Stimulated activated CD4-positive, alpha-beta T cell treated with anti-CD3 and anti-CD28 coated beads, Interleukin-1b, Interleukin-23, amount 100 ng/mL, for 48 hours (primary cell): ENCODE data around the gene EEF1G.
"Not testable (repeated sequence)": the region's sequence is repeated elsewhere in the genome, so short reads cannot be mapped to it uniquely, and the experiment has no call there.

Experiments
- DNase-seq: peaks from one replicate; pipeline ENCODE4 v3.0.0-alpha.2; 2020

EEF1G gene

GRCh38 chr11:62575156-62575555 is 1.5 kb upstream of the EEF1G start:
- no peak for DNase-seq

GRCh38 chr11:62574363-62575071 is 826 bp upstream of the EEF1G start:
- DNase-seq = no peak

GRCh38 chr11:62573006-62573591 is 592 bp downstream of the EEF1G start:
- peak; percentile 20 for DNase-seq

- DNase-seq = no peak
These were observed 1.3 kb downstream of the EEF1G start for GRCh38 chr11:62572431-62572830.

- DNase-seq = not testable (repeated sequence)
These were observed 2.2 kb downstream of the EEF1G start for GRCh38 chr11:62571493-62571892.

GRCh38 chr11:62570903-62571302 is 2.8 kb downstream of the EEF1G start:
- DNase-seq = not testable (repeated sequence)

- no peak for DNase-seq
These were observed 4.1 kb downstream of the EEF1G start for GRCh38 chr11:62569611-62570010.

- no peak for DNase-seq
These were observed 6.6 kb downstream of the EEF1G start for GRCh38 chr11:62567018-62567633.

- no peak for DNase-seq
These were observed 7.4 kb downstream of the EEF1G start for GRCh38 chr11:62566247-62566646.

GRCh38 chr11:62565100-62565802 is 8.4 kb downstream of the EEF1G start:
- no peak for DNase-seq

- DNase-seq = not testable (repeated sequence)
These were observed 11.9 kb downstream of the EEF1G start for GRCh38 chr11:62561677-62562230.

- peak; percentile 70 for DNase-seq
These were observed 13.1 kb downstream of the EEF1G start for GRCh38 chr11:62560566-62561103.

GRCh38 chr11:62559626-62560025 is 14.1 kb downstream of the EEF1G start:
- DNase-seq = not testable (repeated sequence)

- no peak for DNase-seq
These were observed 14.5 kb downstream of the EEF1G start for GRCh38 chr11:62559204-62559603.

GRCh38 chr11:62558669-62559068 is 15.0 kb downstream of the EEF1G start:
- DNase-seq = no peak

- peak; percentile 72 for DNase-seq
These were observed 16.6 kb downstream of the EEF1G start for GRCh38 chr11:62556875-62557631.

- peak; percentile 88 for DNase-seq
These were observed 17.4 kb downstream of the EEF1G start for GRCh38 chr11:62556108-62556874.

- DNase-seq = peak; percentile 56
These were observed 18.1 kb downstream of the EEF1G start for GRCh38 chr11:62555464-62556107.

GRCh38 chr11:62554387-62555167 is 19.1 kb downstream of the EEF1G start:
- no peak for DNase-seq

GRCh38 chr11:62553839-62554361 is 19.8 kb downstream of the EEF1G start:
- DNase-seq = no peak
